HCT116 (cell line): ENCODE results near the gene EPHA2.

ENCODE experiments used
- CEBPB ChIP-seq: IDR thresholded peaks from 2 replicates; pipeline ENCODE4 v1.6.1; 2012; ENCODE audit warnings: low read depth
- CTCF ChIP-seq, 3 experiments: fragments of 200-600 bp in 1 of 3; sonication (generic) in 1 of 3; IDR thresholded peaks in 2 of 3; conservative IDR thresholded peaks in 1 of 3; 2 replicates each; pipeline ENCODE4 v1.5.1; 2012 to 2017; ENCODE audit warnings: low read depth in 2 of 3, low read length in 2 of 3, antibody characterized with exemption in 1 of 3, borderline replicate concordance in 1 of 3, control low read depth in 1 of 3, mild to moderate bottlenecking in 1 of 3, mixed read lengths in 1 of 3, mixed run types in 1 of 3, moderate library complexity in 1 of 3; ENCODE audit not compliant: insufficient read depth in 1 of 3
- EZH2 ChIP-seq: fragments of 200-600 bp; sonication (generic); IDR thresholded peaks from 2 replicates; pipeline ENCODE4 v1.6.1; 2017; ENCODE audit warnings: antibody characterized with exemption, mixed run types
- JUND ChIP-seq: IDR thresholded peaks from 2 replicates; pipeline ENCODE4 v1.6.1; 2012
- POLR2A ChIP-seq: IDR thresholded peaks from 2 replicates; pipeline ENCODE4 v1.7.0; 2011; ENCODE audit warnings: borderline replicate concordance; ENCODE audit not compliant: insufficient read depth, insufficient read length; ENCODE audit errors: extremely low read depth
- POLR2AphosphoS5 ChIP-seq: IDR thresholded peaks from 2 replicates; pipeline ENCODE4 v1.6.1; 2011; ENCODE audit warnings: mild to moderate bottlenecking, low read depth, low read length, moderate library complexity
- REST ChIP-seq: IDR thresholded peaks from 2 replicates; pipeline ENCODE4 v1.6.1; 2012; ENCODE audit warnings: low read depth
- SIN3A ChIP-seq: IDR thresholded peaks from 2 replicates; pipeline ENCODE4 v1.6.1; 2012; ENCODE audit warnings: low read depth
- SRF ChIP-seq: IDR thresholded peaks from 2 replicates; pipeline ENCODE4 v1.6.1; 2012; ENCODE audit warnings: low read depth
- TCF7L2 ChIP-seq: IDR thresholded peaks from 2 replicates; pipeline ENCODE4 v1.7.0; 2011; ENCODE audit warnings: borderline replicate concordance, inconsistent platforms; ENCODE audit not compliant: insufficient read depth, insufficient read length; ENCODE audit errors: extremely low read depth
- ZFX ChIP-seq: fragments of 450-650 bp; IDR thresholded peaks from 2 replicates; pipeline ENCODE4 v1.6.1; 2017

- no peak for TF ChIP-seq JUND
- TF ChIP-seq POLR2A: no peak
- no peak for TF ChIP-seq POLR2AphosphoS5
- no peak for TF ChIP-seq CTCF (IDR thresholded peaks at IDR 0.05 in 2 of 3, conservative IDR thresholded peaks at IDR 0.05 in 1 of 3; ENCODE audit: borderline replicate concordance in 1 of 3, insufficient read depth in 1 of 3, low read depth in 2 of 3, low read length in 2 of 3)
- no peak for TF ChIP-seq EZH2
- no peak for TF ChIP-seq SIN3A
- TF ChIP-seq REST: no peak
- TF ChIP-seq TCF7L2: no peak
- no peak for TF ChIP-seq CEBPB
- no peak for TF ChIP-seq ZFX
- no peak for TF ChIP-seq SRF
Measured at GRCh38 chr1:16125483-16125882, 30.4 kb downstream of the EPHA2 start.
